GM12891 (cell line): ENCODE measurements around the gene VSX1.

ENCODE experiments used
- PAX5 ChIP-seq: IDR thresholded peaks from 2 replicates; pipeline ENCODE4 v1.6.1; 2011; ENCODE audit warnings: low read length, moderate library complexity, mild to moderate bottlenecking; ENCODE audit not compliant: insufficient read depth, severe bottlenecking
- POLR2A ChIP-seq: IDR thresholded peaks from 2 replicates; pipeline ENCODE4 v1.6.1; 2011; ENCODE audit warnings: low read depth, low read length, control low read depth
- POLR2AphosphoS5 ChIP-seq: IDR thresholded peaks from 2 replicates; pipeline ENCODE4 v1.6.1; 2011; ENCODE audit warnings: low read depth, low read length, control low read depth
- POU2F2 ChIP-seq: IDR thresholded peaks from 2 replicates; pipeline ENCODE4 v1.6.1; 2011; ENCODE audit warnings: low read depth, mild to moderate bottlenecking, control low read depth, low read length, moderate library complexity
- SPI1 ChIP-seq: IDR thresholded peaks from 2 replicates; pipeline ENCODE4 v1.6.1; 2011; ENCODE audit warnings: low read depth, low read length, control low read depth
- TAF1 ChIP-seq: IDR thresholded peaks from 2 replicates; pipeline ENCODE4 v1.6.1; 2011; ENCODE audit warnings: low read depth, low read length, control low read depth

DNA sequence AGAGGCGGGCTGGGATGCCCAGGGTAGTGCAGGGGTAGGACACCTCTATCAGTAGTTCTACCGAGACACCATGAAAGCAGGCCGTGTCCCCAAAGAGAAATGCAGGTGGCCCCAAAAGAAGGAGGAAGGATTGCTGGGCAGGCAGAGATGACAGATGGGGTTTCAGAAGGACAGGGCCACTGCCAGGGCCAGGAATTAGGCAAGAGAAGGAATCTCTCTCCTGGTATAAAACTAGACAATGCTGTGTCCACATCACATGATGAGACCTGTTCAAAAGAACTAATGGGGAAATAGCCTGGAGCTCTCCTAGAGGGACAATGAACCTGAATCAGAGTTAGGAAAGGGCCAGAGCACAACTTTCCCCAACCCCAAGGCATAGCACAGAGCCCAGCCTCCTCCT lies 21.6 kb upstream of the VSX1 start:
- TF ChIP-seq POLR2A (no peak), TAF1 (no peak), SPI1 (no peak), POLR2AphosphoS5 (no peak), POU2F2 (no peak), PAX5 (no peak)
